Omental fat pad (tissue), 4 donors: ENCODE measurements around the gene ARHGAP24. TPM values are rescaled to one million over a fixed set of nuclear protein-coding genes. Genes with fewer than 3 reads are reported as not detected.

Experiments used
- ATAC-seq: fragments of 150-250 bp; one replicate; pipeline ENCODE4 v1.9.1; 2016; ENCODE audit warnings: mild to moderate bottlenecking, moderate library complexity; ENCODE audit not compliant: low FRiP score
- DNase-seq: peaks from one replicate; pipeline ENCODE4 v3.0.0-alpha.2; 2019; ENCODE audit warnings: low spot score
- total RNA-seq, 4 donors: library from RNA; depleted of rRNA; stranded (reverse); fragments of >200 nt; gene quantifications; one replicate each; pipeline ENCODE4 v1.1.0, GENCODE V29; 2016
- TF ChIP-seq, protein P1 (sequence below), 3 donors: fragments of 450-650 bp; IDR thresholded peaks; one replicate each; pipeline ENCODE4 v1.5.1; 2016 to 2017; ENCODE audit warnings: antibody characterized with exemption in 3 of 3, mild to moderate bottlenecking in 3 of 3, moderate library complexity in 2 of 3

ARHGAP24 gene
- total RNA-seq, 4 donors from 2014 or later: 42.3 to 57.2 (median 52.8) TPM

DNA sequence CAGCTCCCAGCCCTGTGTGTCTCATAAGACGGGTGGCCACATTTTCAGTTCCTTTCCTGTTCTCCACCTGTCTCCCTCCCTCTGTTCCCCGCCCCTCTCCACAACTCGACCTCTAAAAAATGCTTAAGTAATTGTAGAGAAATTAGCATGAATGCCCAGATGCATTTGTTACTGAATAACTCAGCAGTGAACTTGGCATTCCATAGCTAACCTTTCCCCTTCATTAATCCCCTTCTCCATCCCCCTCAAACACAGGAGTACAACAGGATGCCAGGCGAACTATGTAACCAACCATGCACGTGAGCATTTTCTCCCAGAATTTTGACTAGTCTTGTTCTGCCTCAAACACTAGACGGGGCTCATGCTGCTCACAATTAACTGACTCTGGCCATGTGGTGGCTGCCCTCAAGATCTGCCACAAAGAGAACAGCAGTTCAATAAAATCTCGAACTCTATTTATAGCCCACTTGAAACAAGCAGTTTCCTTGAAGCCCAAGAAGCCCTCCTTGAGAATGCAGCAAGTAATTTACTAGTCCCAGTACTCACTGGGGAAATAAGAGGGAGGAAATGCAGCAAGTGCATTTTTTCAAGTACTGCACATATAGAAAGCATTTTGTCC lies 351.2 kb downstream of the ARHGAP24 start:
- TF ChIP-seq, protein P1, sequence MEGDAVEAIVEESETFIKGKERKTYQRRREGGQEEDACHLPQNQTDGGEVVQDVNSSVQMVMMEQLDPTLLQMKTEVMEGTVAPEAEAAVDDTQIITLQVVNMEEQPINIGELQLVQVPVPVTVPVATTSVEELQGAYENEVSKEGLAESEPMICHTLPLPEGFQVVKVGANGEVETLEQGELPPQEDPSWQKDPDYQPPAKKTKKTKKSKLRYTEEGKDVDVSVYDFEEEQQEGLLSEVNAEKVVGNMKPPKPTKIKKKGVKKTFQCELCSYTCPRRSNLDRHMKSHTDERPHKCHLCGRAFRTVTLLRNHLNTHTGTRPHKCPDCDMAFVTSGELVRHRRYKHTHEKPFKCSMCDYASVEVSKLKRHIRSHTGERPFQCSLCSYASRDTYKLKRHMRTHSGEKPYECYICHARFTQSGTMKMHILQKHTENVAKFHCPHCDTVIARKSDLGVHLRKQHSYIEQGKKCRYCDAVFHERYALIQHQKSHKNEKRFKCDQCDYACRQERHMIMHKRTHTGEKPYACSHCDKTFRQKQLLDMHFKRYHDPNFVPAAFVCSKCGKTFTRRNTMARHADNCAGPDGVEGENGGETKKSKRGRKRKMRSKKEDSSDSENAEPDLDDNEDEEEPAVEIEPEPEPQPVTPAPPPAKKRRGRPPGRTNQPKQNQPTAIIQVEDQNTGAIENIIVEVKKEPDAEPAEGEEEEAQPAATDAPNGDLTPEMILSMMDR (IDR thresholded peaks at IDR 0.05): no peak
- DNase-seq (no peak), ATAC-seq (peak; percentile 26)

DNA sequence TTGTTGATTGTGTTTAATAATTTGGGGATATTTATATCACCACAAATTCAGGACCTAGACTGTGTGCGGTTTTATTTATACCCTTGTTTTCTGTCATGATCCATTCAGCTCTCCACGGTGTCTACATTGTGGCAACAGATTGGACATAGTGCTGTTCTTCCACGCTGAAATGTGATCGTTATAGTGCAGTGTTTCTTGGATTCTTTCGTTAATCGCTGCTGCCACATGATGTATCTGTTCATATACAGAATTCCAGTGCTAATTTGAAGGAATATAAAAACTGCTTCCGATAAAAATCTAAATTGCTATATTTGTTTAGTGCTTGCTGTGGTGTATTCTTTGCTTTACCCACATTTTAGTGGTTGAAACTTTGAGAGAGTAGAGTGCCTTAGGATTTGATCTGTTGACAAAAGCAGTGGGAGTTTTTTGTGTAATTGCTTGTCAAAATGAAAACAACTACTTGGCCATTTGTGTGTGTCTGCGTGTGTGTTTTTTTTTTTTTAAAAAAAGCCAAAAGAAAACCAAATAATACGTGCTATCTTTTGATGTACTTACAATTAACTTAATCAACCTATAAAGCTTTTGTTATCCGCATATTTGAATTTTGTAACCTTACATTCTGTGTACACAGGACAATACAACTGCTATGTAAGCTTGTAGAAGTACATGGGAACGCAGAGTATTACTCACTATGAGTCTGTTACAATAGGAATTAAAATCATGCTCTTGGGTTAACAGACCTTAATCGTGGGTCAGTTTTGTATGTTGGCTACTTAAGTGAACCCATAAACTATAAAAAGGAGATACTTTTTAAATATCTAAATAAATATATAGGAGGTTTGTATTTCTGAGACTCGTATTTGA lies 353.3 kb downstream of the ARHGAP24 start:
- no peak for ATAC-seq
- no peak for DNase-seq
- TF ChIP-seq, protein P1 (IDR thresholded peaks at IDR 0.05): no peak

DNA sequence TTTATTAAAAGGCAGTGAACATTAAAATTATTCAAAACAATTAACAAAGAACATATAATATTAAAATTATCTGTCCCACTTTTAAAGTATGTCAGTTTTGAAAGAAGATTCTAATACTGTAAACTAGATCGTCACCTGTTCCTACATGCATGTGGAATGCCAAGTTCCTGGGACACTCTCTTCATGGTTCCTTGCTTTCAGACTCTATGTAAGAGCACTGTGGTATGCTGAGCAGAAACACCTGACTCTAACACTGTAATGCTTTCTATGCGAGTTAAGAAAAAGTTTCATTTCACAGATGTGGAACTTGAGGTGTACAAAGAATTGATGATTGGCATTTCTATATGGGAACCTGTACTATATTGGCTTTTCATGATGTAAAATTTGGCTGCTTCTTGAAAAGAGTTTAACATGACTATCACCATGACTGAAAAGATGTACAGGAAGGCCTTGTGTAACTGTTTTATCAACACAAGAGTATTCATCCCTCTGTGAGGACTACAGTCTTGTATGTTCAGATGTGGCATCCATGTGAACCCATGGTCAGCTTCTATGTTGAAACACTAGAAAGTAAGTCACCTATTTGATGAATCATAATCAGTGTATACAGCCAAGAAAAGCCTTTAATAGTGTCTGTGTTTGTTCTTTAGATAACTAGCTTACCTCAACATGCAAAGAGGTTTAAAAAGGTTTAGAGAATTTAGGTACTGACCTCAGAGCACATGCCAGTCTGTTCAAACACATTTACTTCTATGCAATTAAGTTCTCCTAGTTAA lies 354.5 kb downstream of the ARHGAP24 start:
- TF ChIP-seq, protein P1 (IDR thresholded peaks at IDR 0.05): no peak
- DNase-seq (no peak), ATAC-seq (no peak)

DNA sequence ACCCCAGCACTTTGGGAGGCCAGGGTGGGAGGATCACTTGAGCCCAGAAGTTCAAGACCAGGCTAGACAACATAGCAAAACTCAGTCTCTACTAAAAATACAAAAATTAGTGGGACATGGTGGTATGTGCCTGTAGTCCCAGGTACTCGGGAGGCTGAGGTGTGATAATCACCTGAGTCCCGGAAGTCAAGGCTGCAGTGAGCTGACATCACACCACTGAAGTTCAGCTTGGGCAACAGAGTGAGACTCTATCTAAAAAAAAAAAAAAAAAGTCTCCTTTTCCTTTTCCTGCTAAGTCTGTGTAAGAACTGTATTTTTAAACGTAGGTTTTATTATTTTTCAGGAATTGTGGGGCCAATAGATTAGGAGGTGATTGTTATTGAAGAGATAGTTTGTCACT lies 356.7 kb downstream of the ARHGAP24 start:
- TF ChIP-seq, protein P1 (IDR thresholded peaks at IDR 0.05): no peak
- no peak for ATAC-seq
- no peak for DNase-seq

DNA sequence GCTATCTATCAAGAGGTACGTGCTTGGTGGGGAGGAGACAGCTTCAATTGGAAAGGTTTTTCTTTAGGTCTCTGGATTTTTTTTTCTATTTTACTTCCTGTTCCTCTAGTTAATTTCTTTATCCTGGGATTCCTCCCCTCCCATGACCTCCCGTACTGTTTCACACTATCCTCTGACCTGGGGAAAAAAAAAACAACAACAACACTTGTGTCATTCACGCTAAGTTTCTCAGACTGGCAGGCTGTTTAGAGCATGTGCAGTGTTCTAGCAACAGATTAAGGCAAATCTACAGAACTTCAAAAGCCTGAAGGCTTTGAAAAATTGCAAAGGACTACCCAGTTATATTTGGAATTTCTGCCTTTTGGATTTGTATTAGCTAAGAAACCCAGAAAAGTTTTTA lies 358.4 kb downstream of the ARHGAP24 start:
- TF ChIP-seq, protein P1 (IDR thresholded peaks at IDR 0.05): no peak
- DNase-seq (no peak), ATAC-seq (no peak)

DNA sequence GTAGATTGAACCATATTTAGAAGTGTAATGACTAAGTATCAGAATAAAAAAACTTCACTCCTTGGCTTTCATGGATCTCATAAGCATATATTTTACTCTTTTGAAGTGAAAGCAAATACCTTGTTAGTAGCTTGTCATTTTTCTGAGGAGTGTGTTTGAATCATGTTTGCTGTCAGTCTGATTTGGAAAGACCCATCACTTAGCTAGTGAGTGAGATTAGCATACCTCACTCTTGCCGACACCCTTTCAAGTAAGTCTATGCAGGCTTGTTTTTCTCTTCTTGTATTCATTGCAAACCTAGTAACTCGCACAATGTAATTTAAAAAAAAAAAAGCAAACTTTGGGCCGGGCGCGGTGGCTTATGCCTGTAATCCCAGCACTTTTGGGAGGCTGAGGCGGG lies 360.0 kb downstream of the ARHGAP24 start:
- no peak for ATAC-seq
- DNase-seq: no peak
- TF ChIP-seq, protein P1 (IDR thresholded peaks at IDR 0.05): no peak
